ENCODE results near the gene KRT86.
"Not testable (repeated sequence)": the region's sequence is repeated elsewhere in the genome, so short reads cannot be mapped to it uniquely, and the experiment has no call there.

The KRT86 gene

DNA sequence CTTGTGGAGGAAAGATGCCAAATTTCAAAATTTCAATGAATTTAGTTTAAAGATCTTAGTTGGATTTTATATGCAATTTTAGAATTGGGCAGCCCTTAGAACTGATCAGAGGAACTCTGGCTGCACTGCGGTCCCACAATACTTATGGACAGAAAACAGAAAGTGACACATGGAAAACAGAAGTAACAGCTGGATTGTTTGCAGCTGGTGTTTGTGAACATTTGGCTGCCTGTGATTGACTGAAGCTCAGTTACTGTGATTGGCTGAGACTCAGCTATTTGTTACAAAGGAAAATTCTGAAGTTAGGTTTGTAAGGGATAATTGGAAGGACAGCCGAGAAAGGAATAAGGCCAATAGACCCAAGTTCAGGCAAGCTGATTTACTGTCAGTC is 10.0 kb upstream of the KRT86 start:
- no peak for FAIRE-seq

DNA sequence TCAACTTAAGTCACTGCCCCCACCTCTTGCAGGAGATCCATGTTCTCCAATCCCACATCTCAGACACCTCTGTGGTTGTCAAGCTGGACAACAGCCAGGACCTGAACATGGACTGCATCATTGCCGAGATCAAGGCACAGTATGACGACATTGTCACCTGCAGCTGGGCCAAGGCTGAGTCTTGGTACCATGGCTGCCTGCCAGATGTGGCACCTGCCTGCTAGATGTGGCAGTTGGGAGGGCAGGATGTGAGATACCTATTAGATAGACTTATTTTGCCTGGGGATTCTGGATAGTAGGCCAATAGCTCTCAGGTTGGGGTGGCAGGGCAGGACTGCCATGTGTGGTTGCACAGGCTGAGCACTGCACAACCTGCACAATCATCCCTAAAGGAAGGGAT is 7.9 kb upstream of the KRT86 start:
- DNase-seq (ENCODE audit: insufficient read length, low spot score), result no peak
- peak; percentile 62 for FAIRE-seq

More for the DNA sequence above, 10.0 kb upstream of the KRT86 start:
- no peak for DNase-seq (ENCODE audit: insufficient read length, low spot score)

DNA sequence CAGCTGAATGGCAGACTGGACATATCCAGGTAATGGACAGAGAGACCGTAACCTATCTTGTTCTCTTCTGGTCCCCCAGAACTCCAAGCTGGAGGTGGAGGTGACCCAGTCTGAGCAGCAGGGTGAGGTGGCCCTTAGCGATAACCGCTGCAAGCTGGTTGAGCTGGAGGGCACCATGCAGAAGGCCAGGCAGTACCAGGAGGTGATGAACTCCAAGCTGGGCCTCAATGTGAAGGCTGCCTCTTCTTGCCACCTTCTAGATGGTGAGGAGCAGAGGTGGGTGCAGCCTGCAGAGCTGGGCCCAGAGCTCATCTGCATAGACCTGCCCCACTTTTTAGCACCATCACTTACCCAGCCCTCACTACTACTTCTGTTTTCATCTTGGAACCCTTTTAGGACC is 7.2 kb upstream of the KRT86 start:
- DNase-seq (ENCODE audit: insufficient read length, low spot score) (no peak), FAIRE-seq (no peak)

DNA sequence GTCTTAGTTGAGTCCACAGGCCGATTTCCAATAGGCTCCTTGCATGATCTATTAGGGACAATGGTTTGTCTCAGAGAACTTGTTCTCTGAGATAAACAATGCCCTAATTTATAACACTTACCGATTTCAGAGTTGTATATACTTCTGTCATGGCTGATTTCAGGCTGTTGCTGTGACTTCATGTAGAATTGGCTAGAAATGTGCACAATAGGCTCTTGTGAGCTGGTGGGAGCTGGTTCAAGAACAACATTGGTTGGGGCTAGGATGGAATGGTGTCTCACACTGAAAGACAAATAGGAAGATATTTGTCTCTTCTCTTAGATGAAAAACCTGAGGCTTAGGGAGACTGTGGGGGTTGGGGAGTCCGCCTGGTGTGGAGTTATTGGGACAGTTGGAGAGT is 6.7 kb upstream of the KRT86 start:
- DNase-seq (ENCODE audit: insufficient read length, low spot score), result no peak
- FAIRE-seq, result no peak

DNA sequence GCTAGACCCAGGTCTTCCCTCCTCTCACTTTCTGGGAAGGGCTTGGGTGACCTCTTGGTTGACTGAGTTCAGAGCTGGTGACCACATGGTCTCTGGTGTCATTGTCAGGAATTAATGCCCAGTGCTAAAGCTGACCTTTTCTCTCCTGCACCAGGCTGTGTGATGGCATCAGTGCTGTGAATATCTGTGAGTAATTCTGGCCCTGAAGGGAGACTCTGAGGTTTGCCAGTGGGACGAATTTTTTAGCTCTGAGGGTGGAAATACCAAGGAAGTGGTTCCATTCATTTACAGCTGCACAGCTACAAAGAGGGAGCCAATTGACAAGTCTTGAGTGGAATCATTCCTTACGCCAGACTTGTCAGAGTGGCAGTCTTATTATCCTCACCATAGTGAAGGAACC is 6.2 kb upstream of the KRT86 start:
- FAIRE-seq (no peak), DNase-seq (ENCODE audit: insufficient read length, low spot score) (no peak)

DNA sequence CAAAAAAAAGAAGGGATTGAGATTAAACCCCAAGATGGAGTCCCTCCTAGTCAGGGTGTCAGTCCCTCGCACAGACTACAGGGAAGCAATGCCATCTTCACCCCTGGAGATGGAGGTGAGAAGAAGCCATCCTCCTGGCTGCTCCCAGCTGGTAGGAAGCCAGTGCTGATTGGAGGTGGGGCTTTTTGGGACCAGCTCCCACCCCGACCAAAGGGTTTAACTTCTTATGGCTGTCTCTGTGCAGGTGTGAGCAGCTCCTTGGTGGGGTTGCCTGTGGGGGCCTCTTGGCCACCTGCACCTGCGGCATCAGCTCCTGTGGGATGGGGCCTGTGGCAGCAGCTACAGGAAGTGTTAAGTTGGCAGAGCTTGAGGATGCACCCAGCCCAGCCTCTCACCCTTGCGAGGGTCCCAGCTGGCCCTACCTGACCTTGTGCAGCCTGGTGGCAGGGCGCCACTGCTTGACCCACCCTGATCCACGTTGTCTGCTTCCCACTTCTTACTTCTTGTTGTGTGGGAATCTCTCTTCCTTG is 3.8 kb upstream of the KRT86 start:
- FAIRE-seq (no peak), DNase-seq (ENCODE audit: insufficient read length, low spot score) (no peak)

DNA sequence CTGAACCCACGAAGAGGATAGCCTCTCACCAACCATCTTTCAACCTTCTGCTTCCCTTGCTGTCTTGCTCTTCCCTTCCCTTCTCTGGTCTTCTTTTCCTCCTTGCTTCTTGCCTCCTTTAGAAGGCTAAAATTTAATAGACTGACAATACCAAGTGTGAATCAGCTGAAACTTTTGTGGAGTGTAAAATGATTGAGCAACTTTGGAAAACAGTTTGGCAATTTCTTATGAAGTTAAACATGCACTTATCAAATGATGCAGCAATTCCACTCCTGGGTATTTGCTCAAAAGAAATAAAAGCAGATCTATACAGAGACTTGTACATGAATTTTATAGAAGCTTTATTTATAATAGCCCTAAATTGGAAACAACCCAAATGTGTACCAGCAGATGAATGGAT is 3.3 kb upstream of the KRT86 start:
- FAIRE-seq (no peak), DNase-seq (ENCODE audit: insufficient read length, low spot score) (no peak)

DNA sequence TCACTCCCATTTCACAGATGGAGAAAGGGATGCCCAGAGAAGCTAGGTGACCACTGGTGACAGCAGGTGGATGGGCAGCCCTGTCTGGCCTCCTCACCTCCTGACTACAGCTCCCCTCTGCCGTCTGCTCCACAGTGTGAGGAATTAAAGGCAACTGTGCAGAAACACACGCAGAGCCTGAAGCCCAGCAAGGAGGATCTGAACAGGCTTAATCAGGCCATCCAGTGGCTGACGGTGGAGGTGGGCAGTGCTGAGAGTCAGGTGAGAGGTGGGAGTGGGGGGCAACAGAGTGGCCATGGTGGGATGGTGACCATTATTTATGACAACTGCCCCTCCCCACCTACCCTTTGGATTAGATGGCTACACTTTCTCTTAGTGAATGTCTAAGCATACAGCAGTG is 1.2 kb downstream of the KRT86 start:
- no peak for DNase-seq (ENCODE audit: insufficient read length, low spot score)
- FAIRE-seq, result no peak

DNA sequence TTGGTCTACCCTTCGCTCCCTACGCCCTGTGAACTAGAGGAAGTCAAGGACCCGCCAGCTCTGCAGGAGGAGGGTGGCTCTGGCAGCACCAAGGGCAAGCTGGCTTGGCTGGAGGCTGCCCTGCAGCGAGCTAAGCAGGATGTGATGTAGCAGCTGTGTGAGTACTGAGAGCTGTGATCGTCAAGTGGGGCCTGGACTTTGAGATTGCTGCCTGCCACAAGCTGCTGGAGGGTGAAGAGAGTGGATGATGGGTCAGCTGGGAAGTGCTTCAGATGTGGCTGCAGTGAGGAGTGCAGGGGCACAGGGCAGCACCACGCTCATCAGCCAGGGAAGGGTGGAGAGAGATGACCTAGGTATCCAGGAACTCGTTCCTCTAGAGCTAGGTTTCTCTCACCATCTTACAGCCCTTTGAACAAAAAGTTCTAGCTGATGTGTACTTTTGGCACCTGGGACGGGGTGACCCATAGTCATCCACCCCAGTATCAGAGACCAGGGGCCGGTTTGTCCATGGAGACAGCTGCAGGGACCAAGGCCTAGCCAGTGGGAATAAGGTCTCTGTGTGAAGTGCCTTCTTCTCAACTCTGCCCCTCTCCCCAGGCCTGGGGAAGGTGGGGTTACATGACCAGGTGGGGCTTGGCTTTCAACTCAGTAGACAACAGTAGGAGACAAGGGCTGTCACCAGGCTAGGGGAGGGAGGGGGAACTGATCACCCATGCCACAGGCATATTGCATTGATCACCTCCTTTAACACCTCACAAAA is 3.2 kb downstream of the KRT86 start:
- FAIRE-seq, result peak; percentile 76
- DNase-seq (ENCODE audit: insufficient read length, low spot score), result no peak

DNA sequence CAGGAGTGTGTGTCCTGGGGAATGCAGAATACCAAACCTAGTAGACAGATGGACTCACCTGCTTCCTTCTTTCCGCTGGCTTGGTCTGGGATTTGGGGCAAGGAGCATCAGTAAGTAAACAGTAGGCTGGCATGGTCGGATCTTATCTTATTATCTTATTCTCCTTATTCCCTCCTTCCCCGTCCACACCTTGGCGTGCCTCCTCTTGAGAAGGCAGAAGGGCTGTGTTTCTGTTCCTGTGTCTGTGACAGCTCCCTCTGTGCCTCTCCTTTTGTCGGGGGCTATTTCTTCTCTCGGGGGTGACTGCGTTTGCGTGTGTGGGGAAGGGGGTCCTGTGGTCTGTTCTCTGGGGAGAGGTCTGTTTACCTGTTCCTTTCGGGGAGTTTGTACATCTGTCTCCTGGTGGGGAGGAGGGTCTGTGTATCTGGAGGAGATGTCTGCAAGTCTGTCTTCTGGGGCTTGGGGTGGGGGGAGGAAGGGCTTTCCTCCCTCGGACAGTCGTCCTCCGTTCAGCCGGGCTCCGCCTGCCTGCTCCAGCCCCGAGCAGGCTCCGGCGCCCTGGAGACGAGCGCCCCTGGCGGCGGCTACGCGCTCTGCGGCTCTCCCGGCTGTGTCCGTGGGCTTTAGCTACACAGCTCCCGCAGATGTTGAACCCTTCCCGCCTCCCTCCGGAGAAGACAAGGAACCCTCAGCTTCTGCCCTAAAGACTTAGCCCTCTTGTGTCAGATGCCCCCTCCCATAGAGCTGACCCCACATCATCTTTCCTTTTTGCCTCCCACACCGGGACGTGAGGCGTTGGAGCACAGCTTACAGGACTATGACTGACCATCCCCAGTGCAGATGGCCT is 4.4 kb downstream of the KRT86 start:
- FAIRE-seq (peak; percentile 84), DNase-seq (ENCODE audit: insufficient read length, low spot score) (peak; percentile 81)

DNA sequence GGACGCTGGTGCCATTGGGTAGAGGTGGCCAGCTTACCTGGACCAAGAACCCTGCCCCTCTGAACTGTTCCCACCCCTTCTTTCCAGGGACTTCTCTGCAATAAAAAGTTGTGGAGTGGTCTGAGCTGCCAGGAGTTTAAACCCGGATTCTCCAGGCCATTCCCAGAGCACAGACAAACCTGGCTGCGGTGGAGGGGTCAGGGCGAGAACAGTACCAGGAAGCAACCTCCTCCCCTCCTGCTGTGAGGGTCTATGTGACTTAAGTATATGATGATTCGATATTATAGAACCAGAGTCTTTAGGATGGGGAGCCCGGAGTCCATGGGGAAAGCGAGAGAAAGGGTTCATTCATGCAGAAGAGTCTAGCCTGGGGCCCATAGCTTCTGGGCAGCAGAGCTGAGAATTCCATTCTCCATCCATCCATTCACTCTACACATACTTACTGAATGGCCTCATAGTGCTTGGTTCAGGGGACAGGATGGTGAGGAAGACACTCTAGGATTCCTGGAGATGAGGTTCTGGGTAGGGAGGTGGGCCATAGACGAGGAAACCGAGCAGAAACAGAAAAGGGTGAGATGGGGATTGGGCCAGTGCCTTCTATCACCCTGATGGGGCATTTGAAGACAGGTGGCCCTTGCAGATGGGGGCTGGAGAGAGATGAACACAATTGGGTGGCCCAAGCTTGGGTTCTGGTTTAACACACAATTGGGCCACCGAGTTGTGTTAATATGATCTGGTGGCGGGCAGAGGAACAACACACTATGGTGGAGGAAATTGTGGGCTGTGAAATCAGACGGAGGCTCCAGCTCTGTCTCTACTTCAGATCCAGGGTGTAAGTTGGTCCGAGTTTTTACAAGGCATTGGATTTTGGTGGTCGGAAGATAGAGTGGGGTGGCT is 5.2 kb downstream of the KRT86 start:
- FAIRE-seq, result no peak

DNA sequence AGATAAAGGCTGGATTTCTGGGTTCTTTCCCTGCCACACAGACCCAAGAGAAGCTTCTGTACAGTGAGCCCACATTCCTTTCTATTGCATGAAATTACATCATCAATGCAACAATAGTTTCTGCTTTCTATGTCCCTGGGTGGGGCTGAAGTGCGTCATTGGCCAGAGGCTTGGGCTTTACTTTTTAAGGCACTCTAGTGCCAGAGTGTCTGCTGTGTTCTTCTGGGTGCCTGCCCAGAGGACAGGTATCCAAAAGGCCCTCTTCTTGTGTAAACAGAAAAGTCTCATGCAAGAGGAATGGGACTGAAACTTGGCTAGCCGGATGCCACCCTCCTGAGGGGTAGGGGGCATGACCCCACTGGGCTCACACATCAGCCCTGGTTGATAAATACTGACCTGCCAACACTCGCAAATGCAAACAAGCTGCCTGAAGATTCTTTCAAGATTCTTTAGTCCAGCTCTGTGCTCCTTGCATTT is 5.9 kb downstream of the KRT86 start:
- FAIRE-seq, result no peak
- DNase-seq (ENCODE audit: insufficient read length, low spot score), result peak; percentile 74

More for the DNA sequence above, 5.2 kb downstream of the KRT86 start:
- no peak for DNase-seq (ENCODE audit: insufficient read length, low spot score)

DNA sequence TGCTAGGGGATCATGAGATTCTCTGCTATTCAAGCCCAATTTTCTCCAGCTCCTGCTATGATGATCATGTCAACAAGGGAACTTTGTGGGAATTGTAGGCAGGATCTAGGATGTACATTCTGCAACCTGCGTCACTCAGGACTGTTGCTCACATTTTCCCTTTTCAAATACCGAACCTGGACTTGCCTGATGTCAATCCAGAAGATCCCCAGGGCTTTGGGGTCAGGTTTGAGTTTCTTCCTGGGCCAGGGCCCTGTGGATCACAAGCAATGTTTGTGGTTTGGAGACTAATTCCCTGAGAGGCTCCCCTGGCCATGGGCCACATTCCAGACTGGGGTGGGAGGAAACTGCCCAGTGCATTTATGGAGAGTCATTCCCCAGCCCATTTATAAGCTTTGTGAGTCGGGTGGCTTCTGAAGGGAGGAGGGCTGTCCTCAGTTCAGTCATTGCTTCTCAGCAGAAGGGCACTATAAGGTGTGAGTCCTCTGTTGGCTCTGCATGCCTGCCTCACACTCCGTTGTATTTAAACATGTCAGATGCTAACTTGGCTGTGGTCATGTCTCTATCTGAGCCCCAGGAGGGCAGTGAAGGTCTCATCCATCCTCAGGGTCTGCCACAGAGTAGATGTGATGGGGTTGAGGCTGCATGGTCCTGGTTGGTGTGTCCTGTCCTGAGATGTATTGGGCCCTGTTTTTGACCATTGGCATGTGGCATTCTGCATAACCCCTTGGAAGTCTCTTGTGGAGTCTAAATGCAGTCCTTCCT is 6.5 kb downstream of the KRT86 start:
- FAIRE-seq (peak; percentile 84), DNase-seq (ENCODE audit: insufficient read length, low spot score) (peak; percentile 91)

DNA sequence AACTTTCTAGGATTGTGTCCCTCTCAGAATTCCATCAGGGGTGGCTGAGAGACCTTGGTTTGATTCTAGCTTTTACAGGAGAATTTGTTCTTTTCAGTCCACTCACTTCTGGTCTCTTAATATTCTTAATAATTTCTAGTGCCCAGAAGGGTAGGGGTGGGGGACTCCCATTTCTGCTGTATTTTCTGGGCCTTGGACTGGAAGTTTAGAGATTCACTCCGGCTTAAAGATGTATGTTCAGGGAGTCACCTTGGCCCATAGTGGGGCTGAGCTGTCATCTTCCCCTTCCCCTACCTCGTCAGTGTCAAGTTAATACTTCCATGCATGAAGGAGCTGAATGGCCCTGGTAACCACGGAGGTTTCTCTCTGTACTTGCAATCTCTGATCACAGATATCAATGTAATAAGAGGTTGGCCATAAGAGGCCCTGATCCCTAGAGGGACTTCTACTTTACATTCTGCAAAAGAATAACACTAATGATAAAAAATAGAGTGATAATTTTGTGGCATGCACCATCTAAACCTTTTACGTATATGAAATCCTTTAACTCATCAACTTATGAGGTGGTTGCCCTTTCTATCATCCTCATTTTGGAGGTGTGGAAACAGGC is 10.2 kb downstream of the KRT86 start:
- FAIRE-seq, result no peak
- DNase-seq (ENCODE audit: insufficient read length, low spot score), result no peak

DNA sequence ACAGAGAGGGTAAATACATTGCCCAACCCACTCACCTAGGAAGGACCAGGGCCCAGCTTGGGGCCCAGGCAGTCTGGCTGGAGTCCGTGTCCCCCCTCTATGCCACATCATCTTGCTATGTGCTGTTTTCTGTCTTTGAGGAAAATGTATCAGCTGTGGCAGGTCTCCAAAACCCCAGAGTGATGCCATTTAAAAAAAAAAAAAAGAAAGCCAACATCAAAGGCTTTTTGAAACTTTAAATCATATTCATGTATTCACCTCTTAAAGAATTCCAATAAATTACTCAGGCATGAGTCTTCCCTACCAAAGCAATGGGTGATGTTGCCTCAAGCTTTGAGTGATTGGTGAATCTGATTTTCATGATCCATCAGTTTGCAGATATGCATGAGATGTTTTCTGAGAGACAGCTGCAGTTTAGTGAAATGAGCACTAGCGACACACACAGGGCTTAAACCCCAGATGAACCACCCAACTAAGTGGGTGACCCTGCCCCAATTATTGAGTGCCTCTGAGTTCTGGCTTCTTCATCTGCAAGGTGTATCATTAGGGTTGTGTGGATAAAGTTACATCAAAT is 10.8 kb downstream of the KRT86 start:
- FAIRE-seq, result peak; percentile 9
- peak; percentile 57 for DNase-seq (ENCODE audit: insufficient read length, low spot score)

DNA sequence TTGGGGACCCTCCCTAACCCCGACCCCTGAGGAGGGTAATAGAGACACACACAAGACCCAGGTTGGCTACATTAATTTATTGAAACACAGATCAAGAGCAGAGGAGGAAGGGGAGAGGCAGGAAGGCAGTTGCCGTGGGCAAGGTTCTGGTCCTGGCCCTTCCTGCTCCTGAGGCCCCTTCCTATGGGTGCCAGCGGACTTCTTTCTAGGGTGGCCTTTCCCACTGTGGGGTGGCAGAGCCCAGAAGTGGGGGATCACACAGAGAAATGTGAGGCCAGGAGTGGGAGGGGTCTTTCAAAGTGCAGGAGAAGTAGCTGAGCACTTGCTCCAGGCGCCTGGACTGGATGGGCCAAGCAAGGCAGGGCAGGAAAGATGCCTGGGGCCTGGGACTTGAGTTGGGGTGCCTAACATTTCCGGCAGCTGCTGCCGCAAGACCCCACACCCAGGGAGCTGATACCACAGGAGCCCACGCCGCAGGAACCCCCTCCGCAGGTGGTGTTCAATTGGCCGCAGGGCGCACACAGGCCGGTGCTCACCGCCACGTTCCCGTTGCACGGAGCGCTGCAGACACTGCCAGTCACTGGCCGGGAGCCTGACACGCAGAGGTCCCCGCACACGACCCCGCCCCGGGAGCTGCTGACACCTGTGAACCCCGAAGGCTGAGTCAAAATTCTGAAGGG is 11.5 kb downstream of the KRT86 start:
- FAIRE-seq, result no peak
- no peak for DNase-seq (ENCODE audit: insufficient read length, low spot score)

DNA sequence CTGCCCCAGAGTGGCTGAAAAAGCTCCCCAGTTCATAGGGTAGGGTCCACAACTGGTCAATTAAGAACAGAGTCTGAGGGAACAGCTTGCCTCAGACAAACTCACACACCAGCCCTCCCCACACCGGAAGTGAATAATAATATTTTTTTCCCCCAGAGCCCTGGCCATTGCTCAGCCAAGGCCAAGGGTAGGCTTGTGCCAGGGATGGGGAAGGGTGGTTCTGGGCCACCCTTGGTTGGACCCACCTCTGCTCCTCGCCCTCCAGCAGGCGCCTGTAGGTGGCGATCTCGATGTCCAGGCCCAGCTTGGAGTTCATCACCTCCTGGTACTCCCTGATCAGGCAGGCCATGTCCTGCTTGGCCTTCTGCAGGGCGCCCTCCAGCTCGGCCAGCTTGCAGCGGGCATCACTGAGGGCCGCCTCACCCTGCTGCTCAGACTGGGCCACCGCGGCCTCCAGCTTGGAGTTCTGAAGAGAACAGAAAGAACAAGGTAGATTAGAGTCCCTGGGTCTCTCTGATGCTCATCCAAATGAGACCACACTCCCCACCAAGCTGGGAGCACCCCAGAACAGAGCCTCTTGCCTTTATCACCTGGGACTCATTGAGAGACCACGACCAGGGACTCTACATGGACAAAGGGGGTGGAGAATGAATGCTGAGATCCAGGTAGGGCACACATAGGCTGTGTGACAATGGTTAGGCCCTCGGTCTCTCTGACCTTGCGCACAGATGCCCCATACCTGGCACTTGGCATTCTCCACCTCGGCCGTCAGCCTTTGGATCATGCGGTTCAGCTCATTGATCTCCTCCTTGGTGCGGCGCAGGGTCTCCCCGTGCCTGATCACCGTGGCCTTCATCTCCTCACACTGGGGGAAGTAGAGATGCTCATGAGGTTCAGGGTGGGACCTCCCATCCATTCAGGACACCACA is 12.7 kb downstream of the KRT86 start:
- not testable (repeated sequence) for FAIRE-seq; DNase-seq (ENCODE audit: insufficient read length, low spot score)
